SH-SY5Y (cell line): ENCODE measurements around the gene ARHGAP18.

ENCODE experiments used
- GATA2 ChIP-seq: IDR thresholded peaks from 2 replicates; pipeline ENCODE4 v1.6.1; 2011; ENCODE audit warnings: mild to moderate bottlenecking, low read depth, low read length
- GATA3 ChIP-seq: IDR thresholded peaks from 2 replicates; pipeline ENCODE4 v1.6.1; 2011; ENCODE audit warnings: low read depth, mild to moderate bottlenecking, low read length, moderate library complexity

DNA sequence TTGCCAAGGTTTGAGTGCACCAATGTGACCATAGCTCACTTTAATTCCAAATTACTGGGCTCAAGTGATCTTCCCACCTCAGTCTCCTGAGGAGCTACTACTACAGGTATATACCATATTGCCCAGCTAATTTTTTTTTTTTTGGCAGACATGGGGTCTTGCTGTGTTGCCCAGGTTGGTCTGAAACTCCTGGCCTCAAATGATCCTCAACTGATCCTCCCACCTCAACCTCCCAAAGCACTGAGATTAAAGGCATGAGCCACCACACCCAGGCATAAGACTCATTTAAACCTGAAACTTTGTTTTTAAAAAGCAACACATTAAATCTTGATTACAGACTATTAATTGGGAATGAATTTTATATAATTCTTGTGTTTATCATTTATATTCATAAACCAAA is 67.7 kb downstream of the ARHGAP18 start:
- no peak for TF ChIP-seq GATA2
- no peak for TF ChIP-seq GATA3
